GM12891 (cell line): ENCODE measurements around the gene EFCAB14. TPM values are rescaled to one million over a fixed set of nuclear protein-coding genes. Genes with fewer than 3 reads are reported as not detected.
"Not testable (repeated sequence)": the region's sequence is repeated elsewhere in the genome, so short reads cannot be mapped to it uniquely, and the experiment has no call there.

Experiments used
- DNase-seq: peaks from one replicate; pipeline ENCODE4 v3.0.0; 2011; ENCODE audit warnings: low spot score; ENCODE audit not compliant: insufficient read length
- FAIRE-seq: peaks from 2 replicates; lab custom pipeline; 2011; peaks lifted over from hg19 to GRCh38; lab: Jason Lieb, UNC
- PAX5 ChIP-seq: IDR thresholded peaks from 2 replicates; pipeline ENCODE4 v1.6.1; 2011; ENCODE audit warnings: low read length, moderate library complexity, mild to moderate bottlenecking; ENCODE audit not compliant: insufficient read depth, severe bottlenecking
- POLR2A ChIP-seq: IDR thresholded peaks from 2 replicates; pipeline ENCODE4 v1.6.1; 2011; ENCODE audit warnings: low read depth, low read length, control low read depth
- POLR2AphosphoS5 ChIP-seq: IDR thresholded peaks from 2 replicates; pipeline ENCODE4 v1.6.1; 2011; ENCODE audit warnings: low read depth, low read length, control low read depth
- POU2F2 ChIP-seq: IDR thresholded peaks from 2 replicates; pipeline ENCODE4 v1.6.1; 2011; ENCODE audit warnings: low read depth, mild to moderate bottlenecking, control low read depth, low read length, moderate library complexity
- SPI1 ChIP-seq: IDR thresholded peaks from 2 replicates; pipeline ENCODE4 v1.6.1; 2011; ENCODE audit warnings: low read depth, low read length, control low read depth
- TAF1 ChIP-seq: IDR thresholded peaks from 2 replicates; pipeline ENCODE4 v1.6.1; 2011; ENCODE audit warnings: low read depth, low read length, control low read depth
- polyA plus RNA-seq: library from polyadenylated mRNA; unstranded; fragments of >200 nt; gene quantifications from one replicate; pipeline ENCODE4 v1.2.1, GENCODE V29; 2012; ENCODE audit warnings: low read depth, missing spikeins, inconsistent platforms; ENCODE audit not compliant: missing spikeins

Gene EFCAB14
- 21.0 TPM for polyA plus RNA-seq

- TF ChIP-seq POLR2AphosphoS5: no peak
- peak; percentile 42; the same call in 1 of the 2 replicates for TF ChIP-seq POLR2A
- TF ChIP-seq PAX5: no peak
- TF ChIP-seq TAF1: peak; percentile 69
- TF ChIP-seq SPI1: peak; percentile 86
- TF ChIP-seq POU2F2: no peak
- FAIRE-seq: peak; percentile 97
Observed at GRCh38 chr1:46718727-46719622, at the start of gene EFCAB14. TSS of gene EFCAB14 (minus strand) at chr1:46719114. CDS start at chr1:46718087, 1,027 bp downstream.

GRCh38 chr1:46768445-46768844 is 49.5 kb upstream of the EFCAB14 start:
- no peak for DNase-seq
- TF ChIP-seq POLR2A: no peak
- no peak for TF ChIP-seq POLR2AphosphoS5
- FAIRE-seq: no peak

More at GRCh38 chr1:46718727-46719622, at the start of gene EFCAB14:
- peak; percentile 95 for DNase-seq

- DNase-seq (no peak), FAIRE-seq (no peak)
Observed at GRCh38 chr1:46767649-46768282, 48.9 kb upstream of the EFCAB14 start.

GRCh38 chr1:46764402-46764801 is 45.5 kb upstream of the EFCAB14 start:
- TF ChIP-seq PAX5: no peak
- TF ChIP-seq POLR2AphosphoS5: no peak
- no peak for TF ChIP-seq POLR2A
- TF ChIP-seq POU2F2: no peak
- no peak for TF ChIP-seq SPI1
- TF ChIP-seq TAF1: no peak
- no peak for DNase-seq
- no peak for FAIRE-seq

More at GRCh38 chr1:46767649-46768282, 48.9 kb upstream of the EFCAB14 start:
- TF ChIP-seq SPI1 (no peak), TAF1 (no peak), PAX5 (no peak), POU2F2 (no peak), POLR2A (no peak), POLR2AphosphoS5 (no peak)

- FAIRE-seq: no peak
- no peak for DNase-seq
- TF ChIP-seq POLR2A: no peak
- TF ChIP-seq TAF1: no peak
- TF ChIP-seq PAX5: no peak
- TF ChIP-seq POLR2AphosphoS5: no peak
- no peak for TF ChIP-seq SPI1
- TF ChIP-seq POU2F2: no peak
Observed at GRCh38 chr1:46761740-46762139, 42.8 kb upstream of the EFCAB14 start.

GRCh38 chr1:46760558-46761166 is 41.7 kb upstream of the EFCAB14 start:
- no peak for DNase-seq
- TF ChIP-seq POU2F2 (no peak), PAX5 (no peak), POLR2AphosphoS5 (no peak), POLR2A (no peak), SPI1 (peak; percentile 34; the same call in 1 of the 2 replicates), TAF1 (no peak)
- no peak for FAIRE-seq

GRCh38 chr1:46757956-46758528 is 39.1 kb upstream of the EFCAB14 start:
- no peak for FAIRE-seq
- no peak for TF ChIP-seq TAF1
- TF ChIP-seq POLR2A: no peak
- TF ChIP-seq POU2F2: no peak
- TF ChIP-seq POLR2AphosphoS5: no peak
- no peak for TF ChIP-seq SPI1
- no peak for TF ChIP-seq PAX5
- no peak for DNase-seq

GRCh38 chr1:46757247-46757955 is 38.5 kb upstream of the EFCAB14 start:
- DNase-seq (no peak), FAIRE-seq (no peak)
- TF ChIP-seq SPI1 (no peak), POLR2A (no peak), POLR2AphosphoS5 (no peak), POU2F2 (no peak), PAX5 (no peak), TAF1 (no peak)

GRCh38 chr1:46755121-46755520 is 36.2 kb upstream of the EFCAB14 start:
- no peak for TF ChIP-seq SPI1
- TF ChIP-seq POLR2A: no peak
- no peak for TF ChIP-seq PAX5
- TF ChIP-seq TAF1: no peak
- TF ChIP-seq POU2F2: no peak
- TF ChIP-seq POLR2AphosphoS5: no peak
- FAIRE-seq: no peak
- no peak for DNase-seq

GRCh38 chr1:46754707-46755106 is 35.8 kb upstream of the EFCAB14 start:
- not testable (repeated sequence) for FAIRE-seq, DNase-seq
